IMR-90 (cell line): ENCODE data around the gene CYB561D1.

Source experiments
- BHLHE40 ChIP-seq: fragments of 150-350 bp; IDR thresholded peaks from 2 replicates; pipeline ENCODE4 v1.6.1; 2016; ENCODE audit warnings: mild to moderate bottlenecking, low read depth, low read length
- CEBPB ChIP-seq: IDR thresholded peaks from 2 replicates; pipeline ENCODE4 v1.6.1; 2012; ENCODE audit warnings: low read depth, low read length, improper control_type of control experiment
- CTCF ChIP-seq: conservative IDR thresholded peaks from 2 replicates; pipeline ENCODE4 v1.5.1; 2012; ENCODE audit warnings: mild to moderate bottlenecking, low read depth, low read length, improper control_type of control experiment
- FOS ChIP-seq: fragments of 150-350 bp; IDR thresholded peaks from 2 replicates; pipeline ENCODE4 v1.6.1; 2016; ENCODE audit warnings: low read depth, low read length
- MAFK ChIP-seq: IDR thresholded peaks from 2 replicates; pipeline ENCODE4 v1.6.1; 2012; ENCODE audit warnings: low read depth, low read length, improper control_type of control experiment
- MAZ ChIP-seq: IDR thresholded peaks from 2 replicates; pipeline ENCODE4 v1.6.1; 2012; ENCODE audit warnings: low read depth, mild to moderate bottlenecking, low read length, improper control_type of control experiment, moderate library complexity, borderline replicate concordance
- MXI1 ChIP-seq: IDR thresholded peaks from 2 replicates; pipeline ENCODE4 v1.6.1; 2012; ENCODE audit warnings: low read depth, mild to moderate bottlenecking, low read length, moderate library complexity, borderline replicate concordance
- POLR2A ChIP-seq: IDR thresholded peaks from 2 replicates; pipeline ENCODE4 v1.6.1; 2012; ENCODE audit warnings: mild to moderate bottlenecking, low read depth, low read length
- RAD21 ChIP-seq: IDR thresholded peaks from 2 replicates; pipeline ENCODE4 v1.6.1; 2012; ENCODE audit warnings: low read length, improper control_type of control experiment
- RCOR1 ChIP-seq: IDR thresholded peaks from 2 replicates; pipeline ENCODE4 v1.6.1; 2012; ENCODE audit warnings: mild to moderate bottlenecking, low read length, improper control_type of control experiment; ENCODE audit not compliant: insufficient replicate concordance
- RFX5 ChIP-seq: IDR thresholded peaks from 2 replicates; pipeline ENCODE4 v1.8.0; 2012; ENCODE audit warnings: low read depth, mild to moderate bottlenecking, low read length, moderate library complexity
- SMC3 ChIP-seq: fragments of 150-350 bp; IDR thresholded peaks from 2 replicates; pipeline ENCODE4 v1.6.1; 2016; ENCODE audit warnings: low read depth, mild to moderate bottlenecking, antibody characterized with exemption, low read length, moderate library complexity
- USF2 ChIP-seq: fragments of 150-350 bp; IDR thresholded peaks from 2 replicates; pipeline ENCODE4 v1.6.1; 2017; ENCODE audit warnings: mild to moderate bottlenecking, antibody characterized with exemption, low read length, low read depth

GRCh38 chr1:109476825-109477224 lies 17.1 kb upstream of the CYB561D1 start:
- TF ChIP-seq MAFK (no peak), POLR2A (no peak), CTCF (no peak), USF2 (no peak), CEBPB (no peak), SMC3 (no peak), RAD21 (no peak), MXI1 (no peak), RFX5 (no peak), RCOR1 (no peak), MAZ (no peak), FOS (no peak), BHLHE40 (no peak)
